Stimulated activated naive CD8-positive, alpha-beta T cell treated with anti-CD3 and anti-CD28 coated beads, Interleukin-15, Interleukin-2, amounts not matched to agents 100 ng/mL and 50 ng/mL, for 24 hours (primary cell): ENCODE results near the gene ARHGDIA.
"Not testable (repeated sequence)": the region's sequence is repeated elsewhere in the genome, so short reads cannot be mapped to it uniquely, and the experiment has no call there.

Source experiments
- H3K27ac Mint-ChIP-seq: one replicate; pipeline ENCODE4 v1.8.0; 2021; ENCODE audit warnings: mild to moderate bottlenecking, mixed read lengths
- H3K27me3 Mint-ChIP-seq: one replicate; pipeline ENCODE4 v1.8.0; 2021; ENCODE audit warnings: mixed read lengths
- H3K36me3 Mint-ChIP-seq: one replicate; pipeline ENCODE4 v1.8.0; 2021; ENCODE audit warnings: low read depth, mixed read lengths
- H3K4me1 Mint-ChIP-seq: one replicate; pipeline ENCODE4 v1.8.0; 2021; ENCODE audit warnings: low read depth, mixed read lengths
- H3K4me3 Mint-ChIP-seq: one replicate; pipeline ENCODE4 v1.8.0; 2021; ENCODE audit warnings: mild to moderate bottlenecking, mixed read lengths
- H3K9me3 Mint-ChIP-seq: one replicate; pipeline ENCODE4 v1.8.0; 2021; ENCODE audit warnings: mixed read lengths

Gene ARHGDIA

DNA sequence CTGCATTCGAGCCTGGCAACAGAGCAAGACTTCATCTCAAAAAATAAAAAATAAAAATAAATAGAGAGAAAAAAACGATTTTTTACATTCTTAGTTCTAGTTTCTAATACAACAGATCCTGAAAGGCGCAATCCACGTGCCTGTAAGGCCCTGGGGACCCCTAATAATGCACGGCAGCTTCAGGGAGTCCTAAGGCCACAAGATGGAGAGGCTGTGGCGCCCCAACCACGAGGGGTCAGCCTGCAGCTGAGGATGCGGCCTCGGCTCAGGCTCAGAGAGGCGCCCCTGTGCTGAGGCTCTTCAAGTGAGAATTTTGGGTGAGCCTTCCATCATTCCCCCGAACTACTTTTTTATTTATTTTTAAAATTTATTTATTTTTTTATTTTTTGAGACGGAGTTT is 21.7 kb downstream of the ARHGDIA start:
- peaks cover 61% of the 10 kb centered on the region for H3K36me3 Mint-ChIP-seq
- no peaks in the 10 kb centered on the region for H3K9me3 Mint-ChIP-seq
- no peaks in the 10 kb centered on the region for H3K4me1 Mint-ChIP-seq
- no peak overlapping the region for H3K4me3 Mint-ChIP-seq
- H3K27me3 Mint-ChIP-seq, result no peaks in the 10 kb centered on the region
- no peak overlapping the region for H3K27ac Mint-ChIP-seq

DNA sequence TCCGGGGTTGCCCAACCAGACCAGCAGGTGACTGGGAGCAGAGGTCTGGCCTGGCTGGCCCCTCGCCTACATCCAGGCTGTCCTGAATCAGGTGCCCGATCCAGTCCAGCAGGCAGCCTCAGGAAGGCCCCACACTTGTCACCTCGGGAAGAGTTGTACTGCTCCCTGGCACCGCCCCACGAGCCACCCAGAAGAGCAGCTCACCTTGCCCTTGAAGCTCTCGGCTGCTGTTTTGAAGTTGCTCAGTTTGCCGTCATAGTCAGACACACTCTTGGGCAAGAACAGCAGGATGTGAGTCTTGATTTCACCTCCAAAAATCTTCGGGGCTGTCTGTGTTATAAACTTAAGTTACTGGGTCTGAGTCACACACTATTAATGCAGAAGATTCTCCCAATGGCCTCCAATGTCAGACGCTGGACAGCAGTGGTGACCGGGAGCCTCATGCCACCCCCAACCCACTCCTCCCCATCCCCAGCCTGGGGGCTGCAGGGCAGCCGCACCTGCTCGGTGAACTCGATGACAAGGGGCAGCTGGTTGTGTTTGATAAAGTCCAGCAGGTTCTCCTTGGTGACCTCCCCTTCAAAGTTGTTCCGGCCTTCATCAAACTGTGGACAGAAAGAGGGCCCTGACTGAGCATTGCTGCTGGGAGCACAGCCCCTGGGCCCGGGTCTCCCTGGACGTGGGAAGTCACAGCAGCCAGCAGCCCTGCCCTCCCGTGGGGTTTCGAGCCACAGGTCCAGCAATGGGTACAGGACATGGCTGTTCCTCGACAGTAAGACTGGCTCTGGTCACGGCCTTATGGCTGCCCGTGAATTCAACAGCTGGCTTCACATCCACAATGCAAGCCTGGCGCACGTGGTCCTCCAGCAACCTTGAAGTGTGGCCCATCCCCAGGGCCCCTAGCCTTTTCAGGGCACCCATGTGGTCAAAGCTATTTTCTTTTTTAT is 24.1 kb downstream of the ARHGDIA start:
- Mint-ChIP-seq H3K36me3 (peaks cover 49% of the 10 kb centered on the region), H3K4me1 (no peaks in the 10 kb centered on the region), H3K4me3 (no peak overlapping the region), H3K27me3 (no peaks in the 10 kb centered on the region), H3K27ac (no peak overlapping the region), H3K9me3 (no peaks in the 10 kb centered on the region)

DNA sequence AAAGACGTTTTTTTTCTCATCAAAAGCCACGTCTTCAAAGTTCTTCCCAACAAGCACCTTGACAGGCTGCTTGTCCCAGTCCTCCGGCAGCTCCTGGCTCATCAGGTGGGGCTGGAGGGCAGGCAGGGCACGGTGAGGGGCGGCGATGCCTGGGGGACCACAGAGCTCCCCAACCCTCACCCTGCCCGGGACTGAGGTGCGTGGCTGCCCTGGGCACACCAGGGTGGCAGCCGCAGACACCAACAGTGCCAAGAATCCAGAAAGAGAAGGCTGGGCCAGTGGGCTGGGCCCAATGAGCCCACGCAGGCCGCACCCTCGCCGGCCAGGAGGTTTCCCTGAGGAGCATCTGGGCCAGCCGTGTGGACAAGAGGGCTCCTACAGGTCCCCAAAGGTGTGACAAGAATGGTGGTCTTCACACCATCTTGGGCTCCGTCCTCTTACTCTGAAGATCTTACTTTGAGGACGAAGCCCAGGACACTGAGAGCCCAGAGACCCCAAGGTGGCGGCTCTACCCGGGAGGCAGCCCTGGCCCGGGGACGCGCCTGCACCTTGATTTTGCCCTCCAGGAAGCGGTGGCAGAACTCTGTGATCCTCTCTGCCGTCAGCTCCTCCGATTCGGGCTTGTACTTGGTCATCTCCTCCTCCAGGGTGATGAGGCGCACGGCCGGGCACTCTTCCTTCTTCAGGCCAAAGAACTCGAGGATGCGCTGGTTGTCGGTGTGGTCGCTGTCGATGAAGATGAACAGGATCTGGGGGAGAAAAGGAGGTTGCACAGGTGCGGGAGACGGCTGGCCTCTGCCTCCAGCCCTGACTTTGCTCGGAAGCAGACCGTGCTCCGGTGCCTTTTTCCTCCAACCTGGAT is 25.0 kb downstream of the ARHGDIA start:
- Mint-ChIP-seq H3K4me1 (no peaks in the 10 kb centered on the region), H3K4me3 (no peak overlapping the region), H3K27ac (no peak overlapping the region), H3K36me3 (peaks cover 40% of the 10 kb centered on the region), H3K9me3 (no peaks in the 10 kb centered on the region), H3K27me3 (no peaks in the 10 kb centered on the region)

GRCh38 chr17:81845361-81845760 is 25.8 kb downstream of the ARHGDIA start:
- no peaks in the 10 kb centered on the region for H3K9me3 Mint-ChIP-seq
- H3K27me3 Mint-ChIP-seq, result no peaks in the 10 kb centered on the region
- H3K36me3 Mint-ChIP-seq, result peaks cover 39% of the 10 kb centered on the region
- H3K4me3 Mint-ChIP-seq, result no peak overlapping the region
- H3K27ac Mint-ChIP-seq, result no peak overlapping the region
- H3K4me1 Mint-ChIP-seq, result no peaks in the 10 kb centered on the region

GRCh38 chr17:81844887-81845286 is 26.2 kb downstream of the ARHGDIA start:
- H3K9me3 Mint-ChIP-seq, result no peaks in the 10 kb centered on the region
- H3K4me1 Mint-ChIP-seq, result no peaks in the 10 kb centered on the region
- H3K36me3 Mint-ChIP-seq, result peaks cover 39% of the 10 kb centered on the region
- no peak overlapping the region for H3K4me3 Mint-ChIP-seq
- no peaks in the 10 kb centered on the region for H3K27me3 Mint-ChIP-seq
- H3K27ac Mint-ChIP-seq, result no peak overlapping the region

DNA sequence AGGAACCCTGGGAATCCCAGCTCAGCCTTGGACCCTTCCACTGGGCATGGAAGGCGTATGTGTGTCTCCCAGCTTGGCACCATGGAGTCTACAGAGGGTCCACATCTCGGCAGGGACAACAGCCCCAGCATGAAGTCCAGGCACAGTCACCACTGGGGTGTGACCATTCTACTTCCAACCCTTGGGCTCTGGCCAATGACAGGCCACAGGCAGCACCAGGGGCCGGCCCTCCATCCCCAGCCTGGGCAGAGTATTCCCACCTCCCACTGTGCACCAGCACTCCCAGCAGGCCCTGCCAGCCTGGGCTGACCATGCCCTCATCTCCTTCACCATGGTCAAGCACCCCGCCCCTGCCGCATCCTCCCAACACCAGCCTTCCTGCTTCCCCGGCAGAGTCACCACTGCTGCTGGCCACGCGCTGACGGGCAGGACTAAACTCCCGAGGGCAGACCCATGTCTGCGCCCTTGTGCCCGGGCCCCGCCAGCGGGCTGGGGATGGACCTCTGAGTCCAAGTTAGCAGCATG is 26.7 kb downstream of the ARHGDIA start:
- Mint-ChIP-seq H3K27ac (no peak overlapping the region), H3K4me1 (no peaks in the 10 kb centered on the region), H3K36me3 (peaks cover 39% of the 10 kb centered on the region), H3K27me3 (no peaks in the 10 kb centered on the region), H3K9me3 (no peaks in the 10 kb centered on the region), H3K4me3 (no peak overlapping the region)

GRCh38 chr17:81843713-81844326 is 27.3 kb downstream of the ARHGDIA start:
- peaks cover 39% of the 10 kb centered on the region for H3K36me3 Mint-ChIP-seq
- no peaks in the 10 kb centered on the region for H3K27me3 Mint-ChIP-seq
- H3K4me3 Mint-ChIP-seq, result no peak overlapping the region
- no peaks in the 10 kb centered on the region for H3K9me3 Mint-ChIP-seq
- no peak overlapping the region for H3K27ac Mint-ChIP-seq
- H3K4me1 Mint-ChIP-seq, result no peaks in the 10 kb centered on the region

DNA sequence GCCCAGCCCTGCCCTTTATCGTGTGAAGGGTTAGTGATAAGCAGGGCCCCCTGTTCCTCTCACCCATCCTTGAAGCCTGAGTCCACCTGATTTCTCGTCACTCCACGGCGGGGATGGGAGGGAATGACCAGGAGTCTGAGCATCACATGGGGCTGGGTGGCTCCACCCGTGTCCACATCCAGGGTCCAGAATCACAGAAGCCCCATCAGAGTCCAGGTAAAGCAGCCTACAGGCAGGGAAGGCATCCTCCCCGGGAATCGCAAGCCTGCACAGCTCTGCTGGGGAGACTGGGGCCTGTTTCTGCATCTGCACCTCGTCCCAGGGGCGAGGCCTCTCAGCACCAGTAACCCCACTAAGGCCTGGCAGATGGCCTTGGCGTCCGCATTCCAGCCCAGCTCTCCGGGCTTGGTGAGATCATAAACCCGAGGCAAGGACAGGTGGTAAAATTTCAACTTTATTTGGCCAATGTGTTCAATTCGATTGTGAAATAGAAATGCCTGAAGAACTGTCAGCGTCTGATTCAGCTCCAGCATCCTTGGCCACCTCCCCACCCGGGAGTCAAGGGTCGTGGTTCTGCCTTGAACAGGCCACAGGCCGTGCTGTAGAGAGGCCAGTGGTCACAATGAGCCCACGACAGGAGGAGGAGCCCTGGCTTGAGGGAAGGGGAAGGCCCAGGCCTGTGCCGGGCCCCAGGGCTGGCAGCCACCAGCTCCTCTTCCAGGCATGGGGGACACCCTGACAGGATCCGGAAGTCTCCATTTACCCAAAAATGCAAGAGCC is 28.2 kb downstream of the ARHGDIA start:
- Mint-ChIP-seq H3K4me1 (no peaks in the 10 kb centered on the region), H3K36me3 (peaks cover 35% of the 10 kb centered on the region), H3K9me3 (no peaks in the 10 kb centered on the region), H3K27ac (no peak overlapping the region), H3K4me3 (no peak overlapping the region), H3K27me3 (no peaks in the 10 kb centered on the region)

DNA sequence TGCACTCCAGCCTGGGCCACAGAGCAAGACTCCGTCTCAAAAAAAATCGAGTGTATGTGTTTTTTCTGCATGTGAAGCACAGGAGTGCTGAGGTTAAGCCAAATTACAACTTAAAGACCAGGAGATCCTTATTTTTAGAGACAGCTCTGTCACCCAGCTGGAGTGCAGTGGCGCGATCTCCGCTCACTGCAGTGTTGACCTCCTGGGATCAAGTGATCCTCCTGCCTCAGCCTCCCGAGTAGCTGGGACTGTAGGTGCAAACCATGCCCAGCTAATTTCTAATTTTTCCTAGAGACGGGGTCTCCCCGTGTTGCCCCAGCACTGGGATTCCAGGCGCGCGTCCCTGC is 28.8 kb downstream of the ARHGDIA start:
- Mint-ChIP-seq H3K4me1 (no peaks in the 10 kb centered on the region), H3K27me3 (no peaks in the 10 kb centered on the region), H3K9me3 (no peaks in the 10 kb centered on the region), H3K4me3 (no peak overlapping the region), H3K36me3 (peaks cover 31% of the 10 kb centered on the region), H3K27ac (no peak overlapping the region)

DNA sequence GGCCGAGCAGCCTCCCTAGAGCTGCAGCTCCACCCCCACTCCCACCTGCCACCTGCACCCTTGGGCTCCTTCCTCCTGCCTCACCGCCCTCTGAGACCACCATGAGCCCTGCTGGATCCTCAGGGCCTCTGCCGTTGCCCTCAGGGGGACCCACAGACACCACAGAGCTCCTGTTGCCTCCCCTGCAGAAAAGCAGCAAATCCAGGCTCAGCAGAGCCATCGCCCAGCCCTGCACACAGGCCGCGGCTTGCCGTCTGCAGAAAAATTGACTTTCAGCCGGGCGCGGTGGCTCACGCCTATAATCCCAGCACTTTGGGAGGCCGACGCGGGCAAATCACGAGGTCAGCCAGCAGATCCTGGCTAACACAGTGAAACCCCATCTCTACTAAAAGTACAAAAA is 29.3 kb downstream of the ARHGDIA start:
- Mint-ChIP-seq H3K36me3 (peaks cover 26% of the 10 kb centered on the region), H3K27me3 (no peaks in the 10 kb centered on the region), H3K9me3 (no peaks in the 10 kb centered on the region), H3K27ac (no peak overlapping the region), H3K4me3 (no peak overlapping the region), H3K4me1 (no peaks in the 10 kb centered on the region)

GRCh38 chr17:81840826-81841778 is 30.0 kb downstream of the ARHGDIA start:
- H3K27me3 Mint-ChIP-seq, result no peaks in the 10 kb centered on the region
- H3K4me1 Mint-ChIP-seq, result no peaks in the 10 kb centered on the region
- peaks cover 20% of the 10 kb centered on the region for H3K36me3 Mint-ChIP-seq
- H3K9me3 Mint-ChIP-seq, result no peaks in the 10 kb centered on the region
- no peak overlapping the region for H3K4me3 Mint-ChIP-seq
- no peak overlapping the region for H3K27ac Mint-ChIP-seq

GRCh38 chr17:81840059-81840458 is 31.1 kb downstream of the ARHGDIA start:
- H3K4me1 Mint-ChIP-seq, H3K27me3 Mint-ChIP-seq, H3K9me3 Mint-ChIP-seq, H3K27ac Mint-ChIP-seq, H3K4me3 Mint-ChIP-seq: not testable (repeated sequence)
- H3K36me3 Mint-ChIP-seq, result peaks cover 15% of the 10 kb centered on the region

GRCh38 chr17:81839301-81839700 is 31.8 kb downstream of the ARHGDIA start:
- Mint-ChIP-seq H3K36me3 (peaks cover 9% of the 10 kb centered on the region), H3K27ac (no peak overlapping the region), H3K4me3 (no peak overlapping the region), H3K27me3 (no peaks in the 10 kb centered on the region), H3K9me3 (no peaks in the 10 kb centered on the region), H3K4me1 (no peaks in the 10 kb centered on the region)
